Ishikawa (cell line): ENCODE measurements around the gene DDX49.

Experiments used
- CEBPB ChIP-seq: IDR thresholded peaks from 2 replicates; pipeline ENCODE4 v1.6.1; 2012
- CREB1 ChIP-seq: IDR thresholded peaks from 2 replicates; pipeline ENCODE4 v1.6.1; 2012; ENCODE audit warnings: low read depth
- EGR1 ChIP-seq: IDR thresholded peaks from 2 replicates; pipeline ENCODE4 v1.6.1; 2012
- EP300 ChIP-seq: IDR thresholded peaks from 2 replicates; pipeline ENCODE4 v1.6.1; 2012; ENCODE audit warnings: borderline replicate concordance
- FOXM1 ChIP-seq: IDR thresholded peaks from 2 replicates; pipeline ENCODE4 v1.6.1; 2012; ENCODE audit warnings: low read depth, borderline replicate concordance
- NFIC ChIP-seq: IDR thresholded peaks from 2 replicates; pipeline ENCODE4 v1.6.1; 2012
- RAD21 ChIP-seq: IDR thresholded peaks from 2 replicates; pipeline ENCODE4 v1.6.1; 2012; ENCODE audit warnings: low read depth
- TAF1 ChIP-seq: IDR thresholded peaks from 2 replicates; pipeline ENCODE4 v1.6.1; 2012; ENCODE audit warnings: low read depth, mild to moderate bottlenecking
- TCF12 ChIP-seq: IDR thresholded peaks from 2 replicates; pipeline ENCODE4 v1.6.1; 2012; ENCODE audit warnings: low read depth
- TEAD4 ChIP-seq: IDR thresholded peaks from 2 replicates; pipeline ENCODE4 v1.6.1; 2012
- YY1 ChIP-seq: IDR thresholded peaks from 2 replicates; pipeline ENCODE4 v1.6.1; 2012; ENCODE audit warnings: low read depth
- ZBTB7A ChIP-seq: IDR thresholded peaks from 2 replicates; pipeline ENCODE4 v1.6.1; 2012; ENCODE audit warnings: low read depth
- TF ChIP-seq, protein P1 (sequence below): IDR thresholded peaks from 2 replicates; pipeline ENCODE4 v1.6.1; 2012
- TF ChIP-seq, protein P2 (sequence below): IDR thresholded peaks from 2 replicates; pipeline ENCODE4 v1.6.1; 2012; ENCODE audit warnings: low read depth, mild to moderate bottlenecking
- TF ChIP-seq, protein P3 (sequence below): IDR thresholded peaks from 2 replicates; pipeline ENCODE4 v1.6.1; 2012

Gene DDX49, protein sequence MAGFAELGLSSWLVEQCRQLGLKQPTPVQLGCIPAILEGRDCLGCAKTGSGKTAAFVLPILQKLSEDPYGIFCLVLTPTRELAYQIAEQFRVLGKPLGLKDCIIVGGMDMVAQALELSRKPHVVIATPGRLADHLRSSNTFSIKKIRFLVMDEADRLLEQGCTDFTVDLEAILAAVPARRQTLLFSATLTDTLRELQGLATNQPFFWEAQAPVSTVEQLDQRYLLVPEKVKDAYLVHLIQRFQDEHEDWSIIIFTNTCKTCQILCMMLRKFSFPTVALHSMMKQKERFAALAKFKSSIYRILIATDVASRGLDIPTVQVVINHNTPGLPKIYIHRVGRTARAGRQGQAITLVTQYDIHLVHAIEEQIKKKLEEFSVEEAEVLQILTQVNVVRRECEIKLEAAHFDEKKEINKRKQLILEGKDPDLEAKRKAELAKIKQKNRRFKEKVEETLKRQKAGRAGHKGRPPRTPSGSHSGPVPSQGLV

DNA sequence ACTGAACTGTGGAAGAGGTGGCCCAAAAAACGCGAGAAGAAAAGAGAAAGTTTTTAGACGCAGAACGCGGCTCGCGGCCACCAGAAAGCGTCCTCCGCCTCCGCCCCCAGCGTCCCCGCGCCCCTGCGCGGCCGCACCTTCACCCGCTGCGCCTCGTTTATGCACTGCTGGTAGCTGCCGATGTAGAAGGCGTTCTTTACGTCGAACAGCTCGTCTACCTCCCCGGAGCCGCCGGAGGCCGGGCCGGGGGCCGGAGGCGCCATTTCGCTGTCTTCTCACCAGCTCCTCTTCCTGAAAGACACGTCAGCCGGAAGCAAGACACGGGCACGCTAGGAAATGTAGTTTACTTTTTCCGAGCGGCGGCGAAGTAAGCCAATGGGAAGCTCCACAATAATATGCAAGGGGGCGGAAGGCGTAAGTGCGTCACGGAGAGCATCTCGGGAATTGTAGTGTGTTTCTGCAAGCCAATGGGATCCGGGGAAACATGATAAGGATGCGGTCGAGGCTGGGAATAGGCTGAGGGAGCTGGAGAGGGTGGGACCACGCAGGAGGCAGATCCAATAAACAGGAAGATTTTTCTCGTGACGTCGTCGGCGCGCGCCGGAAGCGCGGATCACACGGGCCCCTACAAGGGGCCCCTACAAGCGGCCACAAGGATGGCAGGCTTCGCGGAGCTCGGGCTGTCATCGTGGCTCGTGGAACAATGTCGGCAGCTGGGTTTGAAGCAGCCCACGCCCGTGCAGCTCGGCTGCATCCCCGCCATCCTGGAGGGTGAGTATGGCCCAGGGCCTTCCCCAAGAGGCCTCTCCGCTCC is at the start of gene DDX49, which contains the start of gene COPE:
DDX49 (plus strand) TSS at position 630 of the 814 bp plus-strand sequence; CDS start at position 657, 27 bp downstream.
COPE (minus strand) TSS at position 302 of the 814 bp plus-strand sequence; CDS start at position 263, 39 bp downstream.
- TF ChIP-seq EGR1 (peak; percentile 68; the same call in 1 of the 2 replicates), FOXM1 (no peak), RAD21 (no peak), CREB1 (no peak; the same call in none of the 2 replicates), EP300 (no peak), TCF12 (no peak), CEBPB (no peak), TAF1 (peak; percentile 93), YY1 (peak; percentile 88), TEAD4 (no peak), NFIC (no peak)
- TF ChIP-seq, protein P1, sequence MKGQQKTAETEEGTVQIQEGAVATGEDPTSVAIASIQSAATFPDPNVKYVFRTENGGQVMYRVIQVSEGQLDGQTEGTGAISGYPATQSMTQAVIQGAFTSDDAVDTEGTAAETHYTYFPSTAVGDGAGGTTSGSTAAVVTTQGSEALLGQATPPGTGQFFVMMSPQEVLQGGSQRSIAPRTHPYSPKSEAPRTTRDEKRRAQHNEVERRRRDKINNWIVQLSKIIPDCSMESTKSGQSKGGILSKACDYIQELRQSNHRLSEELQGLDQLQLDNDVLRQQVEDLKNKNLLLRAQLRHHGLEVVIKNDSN = peak; percentile 52
- TF ChIP-seq, protein P2, sequence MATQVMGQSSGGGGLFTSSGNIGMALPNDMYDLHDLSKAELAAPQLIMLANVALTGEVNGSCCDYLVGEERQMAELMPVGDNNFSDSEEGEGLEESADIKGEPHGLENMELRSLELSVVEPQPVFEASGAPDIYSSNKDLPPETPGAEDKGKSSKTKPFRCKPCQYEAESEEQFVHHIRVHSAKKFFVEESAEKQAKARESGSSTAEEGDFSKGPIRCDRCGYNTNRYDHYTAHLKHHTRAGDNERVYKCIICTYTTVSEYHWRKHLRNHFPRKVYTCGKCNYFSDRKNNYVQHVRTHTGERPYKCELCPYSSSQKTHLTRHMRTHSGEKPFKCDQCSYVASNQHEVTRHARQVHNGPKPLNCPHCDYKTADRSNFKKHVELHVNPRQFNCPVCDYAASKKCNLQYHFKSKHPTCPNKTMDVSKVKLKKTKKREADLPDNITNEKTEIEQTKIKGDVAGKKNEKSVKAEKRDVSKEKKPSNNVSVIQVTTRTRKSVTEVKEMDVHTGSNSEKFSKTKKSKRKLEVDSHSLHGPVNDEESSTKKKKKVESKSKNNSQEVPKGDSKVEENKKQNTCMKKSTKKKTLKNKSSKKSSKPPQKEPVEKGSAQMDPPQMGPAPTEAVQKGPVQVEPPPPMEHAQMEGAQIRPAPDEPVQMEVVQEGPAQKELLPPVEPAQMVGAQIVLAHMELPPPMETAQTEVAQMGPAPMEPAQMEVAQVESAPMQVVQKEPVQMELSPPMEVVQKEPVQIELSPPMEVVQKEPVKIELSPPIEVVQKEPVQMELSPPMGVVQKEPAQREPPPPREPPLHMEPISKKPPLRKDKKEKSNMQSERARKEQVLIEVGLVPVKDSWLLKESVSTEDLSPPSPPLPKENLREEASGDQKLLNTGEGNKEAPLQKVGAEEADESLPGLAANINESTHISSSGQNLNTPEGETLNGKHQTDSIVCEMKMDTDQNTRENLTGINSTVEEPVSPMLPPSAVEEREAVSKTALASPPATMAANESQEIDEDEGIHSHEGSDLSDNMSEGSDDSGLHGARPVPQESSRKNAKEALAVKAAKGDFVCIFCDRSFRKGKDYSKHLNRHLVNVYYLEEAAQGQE = no peak
- TF ChIP-seq, protein P3, sequence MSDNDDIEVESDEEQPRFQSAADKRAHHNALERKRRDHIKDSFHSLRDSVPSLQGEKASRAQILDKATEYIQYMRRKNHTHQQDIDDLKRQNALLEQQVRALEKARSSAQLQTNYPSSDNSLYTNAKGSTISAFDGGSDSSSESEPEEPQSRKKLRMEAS = peak; percentile 54

DNA sequence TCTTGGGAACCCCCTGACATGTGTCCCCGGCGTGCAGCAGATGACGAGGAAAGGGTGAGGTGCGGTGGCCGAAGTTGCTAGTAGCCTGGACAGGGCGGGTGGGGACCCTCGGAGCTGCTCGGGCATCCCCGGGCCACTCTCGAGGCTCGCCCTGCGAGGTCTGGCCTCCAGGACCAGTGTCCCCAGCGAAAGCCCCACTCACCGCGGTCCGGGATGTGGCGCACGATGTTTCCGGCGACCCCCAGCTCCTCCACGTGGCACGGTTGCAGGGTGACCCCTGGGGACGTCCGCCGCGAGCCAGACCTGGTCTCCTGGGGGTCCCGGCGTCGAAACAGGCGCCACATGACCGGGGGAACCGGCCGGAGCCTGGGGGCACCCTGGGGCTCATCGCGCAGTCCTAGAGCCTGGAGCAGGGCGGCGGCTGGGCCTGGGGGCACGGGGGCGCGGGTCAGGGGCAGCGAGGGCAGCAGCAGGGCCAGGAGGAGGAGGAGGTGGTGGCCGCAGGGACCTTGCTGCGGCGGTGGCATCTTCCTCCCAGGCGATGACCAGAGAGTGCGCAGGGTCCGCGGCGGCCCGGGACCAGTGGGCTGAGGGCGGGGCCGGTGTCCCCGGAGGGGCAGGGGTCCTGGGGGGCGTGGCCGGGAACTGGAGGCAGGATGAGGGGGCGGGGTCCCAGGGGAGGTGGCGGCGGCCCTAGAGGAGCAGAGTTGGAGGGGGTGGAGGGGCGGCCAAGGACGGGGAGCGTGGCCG is 49.6 kb upstream of the DDX49 start:
- TF ChIP-seq TEAD4 (no peak), ZBTB7A (no peak)

DNA sequence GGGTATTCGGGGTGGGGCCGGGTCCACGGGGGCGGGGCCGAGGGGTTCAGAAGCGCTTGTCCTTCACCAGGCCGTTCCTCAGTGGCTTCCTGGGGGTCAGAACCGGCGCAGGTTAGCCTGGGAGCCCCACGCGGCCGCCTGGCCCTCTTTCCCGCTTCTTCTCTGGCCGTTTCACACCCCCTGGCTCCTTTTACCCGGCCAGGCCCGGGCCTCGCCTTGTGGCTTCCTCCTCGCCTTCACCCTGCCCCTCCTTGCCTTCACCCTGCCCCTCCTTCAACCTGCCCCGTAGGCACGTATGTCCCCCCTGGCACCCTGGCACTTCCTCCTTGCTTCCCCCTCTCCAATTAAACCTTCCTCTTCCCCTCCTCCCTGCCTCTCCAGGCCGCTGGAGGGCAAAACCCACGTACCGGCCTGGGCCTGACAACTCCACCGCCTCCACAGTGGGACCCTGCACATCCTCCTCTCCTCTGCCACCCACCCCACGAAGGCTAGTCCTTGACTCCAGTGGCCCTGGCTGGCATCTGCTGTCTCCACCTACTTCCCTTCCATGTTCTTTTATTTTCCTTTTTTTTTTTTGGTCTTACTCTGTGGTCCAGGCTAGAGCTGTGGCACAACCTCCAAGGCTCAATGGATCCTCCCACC is 48.9 kb upstream of the DDX49 start:
- TF ChIP-seq FOXM1 (no peak), EP300 (no peak), YY1 (no peak), TEAD4 (no peak), CEBPB (no peak)
- TF ChIP-seq, protein P3 = no peak
- TF ChIP-seq, protein P1 = no peak

DNA sequence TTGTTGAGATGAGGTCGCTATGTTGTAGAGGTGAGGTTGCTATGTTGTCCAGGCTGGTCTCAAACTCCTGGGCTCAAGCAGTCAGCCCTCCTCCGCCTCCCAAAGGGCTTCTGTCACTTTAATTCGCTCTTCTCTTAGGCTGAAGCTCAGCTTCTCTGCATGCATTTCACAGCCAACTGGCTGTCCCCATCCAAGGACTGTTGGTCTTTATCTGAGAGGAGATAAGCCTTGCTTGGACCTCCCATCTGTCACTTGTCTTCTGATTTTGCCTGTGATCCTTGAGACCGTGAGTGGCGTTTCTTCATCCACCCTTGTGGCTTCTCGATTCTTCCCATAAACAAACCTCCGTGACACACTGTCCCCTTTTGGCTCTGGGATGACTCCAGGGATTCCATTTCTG is 48.0 kb upstream of the DDX49 start:
- TF ChIP-seq ZBTB7A (no peak), CEBPB (no peak), CREB1 (no peak), FOXM1 (no peak), TEAD4 (no peak), NFIC (no peak), EGR1 (no peak), EP300 (no peak), TAF1 (no peak), TCF12 (no peak), YY1 (no peak), RAD21 (no peak)
- TF ChIP-seq, protein P3 = no peak
- TF ChIP-seq, protein P2 = no peak
- TF ChIP-seq, protein P1 = no peak
